Ishikawa (cell line): ENCODE results near the gene XIRP2.

ENCODE experiments used
- CEBPB ChIP-seq: IDR thresholded peaks from 2 replicates; pipeline ENCODE4 v1.6.1; 2012
- CREB1 ChIP-seq: IDR thresholded peaks from 2 replicates; pipeline ENCODE4 v1.6.1; 2012; ENCODE audit warnings: low read depth
- EGR1 ChIP-seq: IDR thresholded peaks from 2 replicates; pipeline ENCODE4 v1.6.1; 2012
- EP300 ChIP-seq: IDR thresholded peaks from 2 replicates; pipeline ENCODE4 v1.6.1; 2012; ENCODE audit warnings: borderline replicate concordance
- FOXM1 ChIP-seq: IDR thresholded peaks from 2 replicates; pipeline ENCODE4 v1.6.1; 2012; ENCODE audit warnings: low read depth, borderline replicate concordance
- NFIC ChIP-seq: IDR thresholded peaks from 2 replicates; pipeline ENCODE4 v1.6.1; 2012
- RAD21 ChIP-seq: IDR thresholded peaks from 2 replicates; pipeline ENCODE4 v1.6.1; 2012; ENCODE audit warnings: low read depth
- TAF1 ChIP-seq: IDR thresholded peaks from 2 replicates; pipeline ENCODE4 v1.6.1; 2012; ENCODE audit warnings: low read depth, mild to moderate bottlenecking
- TCF12 ChIP-seq: IDR thresholded peaks from 2 replicates; pipeline ENCODE4 v1.6.1; 2012; ENCODE audit warnings: low read depth
- TEAD4 ChIP-seq: IDR thresholded peaks from 2 replicates; pipeline ENCODE4 v1.6.1; 2012
- YY1 ChIP-seq: IDR thresholded peaks from 2 replicates; pipeline ENCODE4 v1.6.1; 2012; ENCODE audit warnings: low read depth
- ZBTB7A ChIP-seq: IDR thresholded peaks from 2 replicates; pipeline ENCODE4 v1.6.1; 2012; ENCODE audit warnings: low read depth
- TF ChIP-seq, protein P1 (sequence below): IDR thresholded peaks from 2 replicates; pipeline ENCODE4 v1.6.1; 2012
- TF ChIP-seq, protein P2 (sequence below): IDR thresholded peaks from 2 replicates; pipeline ENCODE4 v1.6.1; 2012
- TF ChIP-seq, protein P3 (sequence below): IDR thresholded peaks from 2 replicates; pipeline ENCODE4 v1.6.1; 2012; ENCODE audit warnings: low read depth, mild to moderate bottlenecking

The XIRP2 gene

GRCh38 chr2:167289651-167290410 lies 401.6 kb downstream of the XIRP2 start:
- TF ChIP-seq YY1 (no peak), EGR1 (no peak), RAD21 (no peak), TEAD4 (no peak)
- TF ChIP-seq, protein P1, sequence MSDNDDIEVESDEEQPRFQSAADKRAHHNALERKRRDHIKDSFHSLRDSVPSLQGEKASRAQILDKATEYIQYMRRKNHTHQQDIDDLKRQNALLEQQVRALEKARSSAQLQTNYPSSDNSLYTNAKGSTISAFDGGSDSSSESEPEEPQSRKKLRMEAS: no peak
- TF ChIP-seq, protein P2, sequence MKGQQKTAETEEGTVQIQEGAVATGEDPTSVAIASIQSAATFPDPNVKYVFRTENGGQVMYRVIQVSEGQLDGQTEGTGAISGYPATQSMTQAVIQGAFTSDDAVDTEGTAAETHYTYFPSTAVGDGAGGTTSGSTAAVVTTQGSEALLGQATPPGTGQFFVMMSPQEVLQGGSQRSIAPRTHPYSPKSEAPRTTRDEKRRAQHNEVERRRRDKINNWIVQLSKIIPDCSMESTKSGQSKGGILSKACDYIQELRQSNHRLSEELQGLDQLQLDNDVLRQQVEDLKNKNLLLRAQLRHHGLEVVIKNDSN: no peak

DNA sequence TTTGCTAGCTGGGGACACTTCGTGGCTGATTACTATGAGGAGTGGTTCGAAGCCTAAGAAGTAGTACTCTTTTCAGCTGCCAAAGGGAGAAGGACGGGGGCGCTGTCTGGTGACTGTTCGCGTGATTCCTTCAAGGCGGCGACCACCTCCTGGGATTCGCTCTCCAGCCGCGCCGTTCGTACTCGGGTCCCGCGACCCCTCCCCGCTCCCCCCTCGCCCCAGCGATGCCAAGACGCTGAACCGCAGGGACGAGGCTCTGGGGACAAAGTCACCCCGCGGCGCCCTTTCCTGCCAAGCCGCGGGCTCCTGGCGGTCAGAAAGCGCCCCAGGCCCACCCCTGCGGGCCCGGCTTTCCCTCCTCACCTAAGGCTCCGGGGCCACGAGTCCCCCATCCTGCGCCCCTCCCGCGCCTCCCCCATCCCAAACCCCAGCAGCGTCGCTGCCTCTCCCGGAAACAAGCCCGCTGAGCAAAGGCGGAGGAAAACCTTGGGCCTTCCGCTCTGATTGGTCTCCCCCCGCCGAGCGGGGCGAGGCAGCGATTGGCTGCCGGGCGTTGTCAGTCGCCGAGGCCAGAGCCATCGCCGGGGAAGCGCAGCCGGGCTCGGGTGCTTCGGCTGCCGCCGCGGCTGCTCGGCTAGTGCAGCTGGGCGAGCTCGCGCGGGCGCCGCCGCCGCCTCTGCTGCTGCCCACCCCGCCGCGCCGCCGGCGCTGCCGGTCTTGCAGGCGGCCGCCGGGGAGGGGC lies 404.3 kb downstream of the XIRP2 start, which contains the start of gene B3GALT1:
Gene B3GALT1, plus strand, starts transcription at position 572 of the 742 bp plus-strand sequence.
- TF ChIP-seq TEAD4 (no peak), TAF1 (no peak), EGR1 (no peak), TCF12 (no peak), EP300 (no peak), YY1 (no peak), ZBTB7A (peak; percentile 70), CEBPB (no peak), CREB1 (no peak), NFIC (no peak), RAD21 (peak; percentile 19), FOXM1 (no peak)
- TF ChIP-seq, protein P3, sequence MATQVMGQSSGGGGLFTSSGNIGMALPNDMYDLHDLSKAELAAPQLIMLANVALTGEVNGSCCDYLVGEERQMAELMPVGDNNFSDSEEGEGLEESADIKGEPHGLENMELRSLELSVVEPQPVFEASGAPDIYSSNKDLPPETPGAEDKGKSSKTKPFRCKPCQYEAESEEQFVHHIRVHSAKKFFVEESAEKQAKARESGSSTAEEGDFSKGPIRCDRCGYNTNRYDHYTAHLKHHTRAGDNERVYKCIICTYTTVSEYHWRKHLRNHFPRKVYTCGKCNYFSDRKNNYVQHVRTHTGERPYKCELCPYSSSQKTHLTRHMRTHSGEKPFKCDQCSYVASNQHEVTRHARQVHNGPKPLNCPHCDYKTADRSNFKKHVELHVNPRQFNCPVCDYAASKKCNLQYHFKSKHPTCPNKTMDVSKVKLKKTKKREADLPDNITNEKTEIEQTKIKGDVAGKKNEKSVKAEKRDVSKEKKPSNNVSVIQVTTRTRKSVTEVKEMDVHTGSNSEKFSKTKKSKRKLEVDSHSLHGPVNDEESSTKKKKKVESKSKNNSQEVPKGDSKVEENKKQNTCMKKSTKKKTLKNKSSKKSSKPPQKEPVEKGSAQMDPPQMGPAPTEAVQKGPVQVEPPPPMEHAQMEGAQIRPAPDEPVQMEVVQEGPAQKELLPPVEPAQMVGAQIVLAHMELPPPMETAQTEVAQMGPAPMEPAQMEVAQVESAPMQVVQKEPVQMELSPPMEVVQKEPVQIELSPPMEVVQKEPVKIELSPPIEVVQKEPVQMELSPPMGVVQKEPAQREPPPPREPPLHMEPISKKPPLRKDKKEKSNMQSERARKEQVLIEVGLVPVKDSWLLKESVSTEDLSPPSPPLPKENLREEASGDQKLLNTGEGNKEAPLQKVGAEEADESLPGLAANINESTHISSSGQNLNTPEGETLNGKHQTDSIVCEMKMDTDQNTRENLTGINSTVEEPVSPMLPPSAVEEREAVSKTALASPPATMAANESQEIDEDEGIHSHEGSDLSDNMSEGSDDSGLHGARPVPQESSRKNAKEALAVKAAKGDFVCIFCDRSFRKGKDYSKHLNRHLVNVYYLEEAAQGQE: no peak
- TF ChIP-seq, protein P1: 0 out of 2 replicates have a peak, but pooled peaks have one; percentile 22
- TF ChIP-seq, protein P2: no peak

DNA sequence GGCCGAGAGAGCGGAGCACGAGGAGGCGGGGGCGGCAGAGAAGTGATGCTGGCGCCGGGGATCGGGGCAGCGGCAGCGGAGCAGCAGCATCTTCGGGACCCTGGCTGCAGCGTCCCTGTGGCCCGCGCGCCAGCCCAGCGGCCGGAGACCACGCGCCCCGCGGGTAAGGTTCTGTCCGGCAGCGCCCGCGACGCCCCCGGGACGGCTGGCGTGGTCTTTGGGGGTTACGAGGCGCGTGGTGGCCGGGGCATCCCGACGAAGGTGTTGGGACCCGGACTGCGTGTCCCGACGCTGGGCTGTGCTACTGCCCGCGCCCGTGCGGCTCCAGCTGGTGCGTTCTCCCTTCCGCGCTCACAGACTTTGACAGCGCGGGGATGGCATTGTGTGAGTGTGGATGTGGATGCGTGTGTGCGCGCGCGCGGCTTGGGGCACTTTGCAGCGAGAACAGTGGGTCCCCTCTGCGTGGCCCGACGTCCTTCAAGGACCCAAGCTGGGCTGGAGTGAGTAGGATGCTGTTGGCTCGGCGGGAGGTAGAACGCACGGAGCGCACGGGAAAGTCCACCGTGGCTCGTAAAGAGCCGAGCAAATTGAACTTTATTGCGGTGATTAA lies 405.0 kb downstream of the XIRP2 start:
- no peak for TF ChIP-seq CREB1
- no peak for TF ChIP-seq NFIC
- no peak for TF ChIP-seq ZBTB7A
- TF ChIP-seq TEAD4: no peak
- TF ChIP-seq EP300: no peak
- TF ChIP-seq, protein P1: peak; percentile 11; the same call in 1 of the 2 replicates

DNA sequence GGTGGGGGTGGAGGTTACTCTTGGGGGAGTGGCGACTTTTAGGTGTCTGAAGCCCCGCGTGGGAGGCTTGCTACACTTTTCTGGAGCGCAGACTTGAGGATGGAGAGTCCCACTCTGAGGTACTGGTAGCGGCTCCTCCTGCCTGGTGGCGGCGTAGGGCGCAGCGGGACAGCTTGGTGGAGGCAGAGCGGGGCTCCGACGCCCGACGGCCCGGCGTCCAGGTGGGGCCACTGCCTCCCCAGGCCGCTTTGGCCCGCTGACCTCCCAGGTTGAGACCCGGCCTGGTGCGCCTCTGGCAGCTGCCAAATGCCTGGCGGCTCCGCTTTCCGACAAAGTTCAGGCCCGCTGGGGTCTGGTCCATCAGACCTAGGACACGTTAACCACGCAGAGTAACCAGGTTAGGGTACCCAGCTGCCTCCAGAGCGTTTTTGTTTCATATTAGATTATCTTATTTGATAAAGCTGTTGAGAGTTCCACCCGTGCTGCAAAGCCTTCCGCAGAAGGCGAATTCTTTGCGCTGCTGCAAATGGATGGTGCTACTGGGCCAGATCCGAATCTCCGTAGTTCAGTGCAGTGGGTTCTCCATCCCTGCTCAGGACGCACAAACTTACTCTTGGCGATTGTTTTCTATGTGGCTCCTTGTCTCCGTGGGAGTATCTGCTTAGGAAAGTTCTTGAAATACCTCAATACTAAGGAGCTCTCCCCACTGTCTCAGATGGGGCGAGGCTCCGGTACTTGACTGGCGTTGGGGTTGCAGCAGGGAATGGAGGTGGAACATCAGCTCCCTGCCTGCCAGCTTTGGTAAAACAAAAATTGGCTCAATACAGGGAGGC lies 405.9 kb downstream of the XIRP2 start:
- TF ChIP-seq, protein P2: no peak
- no peak for TF ChIP-seq EP300
- TF ChIP-seq TAF1: no peak
- no peak for TF ChIP-seq RAD21
- no peak for TF ChIP-seq TCF12
- no peak for TF ChIP-seq NFIC
- no peak for TF ChIP-seq FOXM1
- TF ChIP-seq ZBTB7A: no peak
- TF ChIP-seq CREB1: no peak
- TF ChIP-seq, protein P3: no peak
- TF ChIP-seq EGR1: no peak
- no peak for TF ChIP-seq YY1
- no peak for TF ChIP-seq CEBPB
- TF ChIP-seq, protein P1: no peak
- no peak for TF ChIP-seq TEAD4
